Frontal cortex (tissue), 4 donors: ENCODE measurements around the gene TIAM1. TPM values are rescaled to one million over a fixed set of nuclear protein-coding genes. Genes with fewer than 3 reads are reported as not detected.

ENCODE experiments used
- DNase-seq, 2 donors: peaks; one replicate each; pipeline ENCODE4 v3.0.0; 2012; ENCODE audit warnings: low spot score in 2 of 2
- FAIRE-seq: peaks from 2 replicates; lab custom pipeline; 2012; peaks lifted over from hg19 to GRCh38; lab: Jason Lieb, UNC
- total RNA-seq: library from RNA; depleted of rRNA; stranded (reverse); fragments of >200 nt; gene quantifications from one replicate; pipeline ENCODE4 v1.2.3, GENCODE V29; 2014
- donor health status: control.
- donor health status: control.
- donor health status: control.

The TIAM1 gene
- total RNA-seq, 1 donor from 2014 or later = 26.5 TPM

GRCh38 chr21:31186916-31187315, 157.1 kb downstream of the TIAM1 start:
- DNase-seq (no peak), FAIRE-seq (no peak)

DNA sequence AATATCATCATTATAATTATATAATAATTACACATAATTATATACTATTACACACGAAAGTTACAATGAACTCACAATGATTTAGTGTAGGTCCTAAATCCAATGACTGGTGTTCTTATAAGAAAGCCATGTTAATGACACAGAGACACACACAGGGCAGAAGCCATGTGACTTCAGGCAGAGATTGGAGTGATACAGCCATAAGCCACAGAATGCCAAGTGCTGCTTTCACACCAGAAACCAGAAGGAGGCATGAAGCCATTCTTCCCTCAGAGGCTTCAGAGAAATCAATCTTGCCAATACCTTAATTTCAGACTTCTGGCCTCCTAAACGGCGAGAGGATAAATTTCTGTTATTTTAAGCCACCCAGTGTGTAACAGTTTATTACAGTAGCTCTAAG, 158.4 kb downstream of the TIAM1 start:
- no peak for DNase-seq
- no peak for FAIRE-seq

DNA sequence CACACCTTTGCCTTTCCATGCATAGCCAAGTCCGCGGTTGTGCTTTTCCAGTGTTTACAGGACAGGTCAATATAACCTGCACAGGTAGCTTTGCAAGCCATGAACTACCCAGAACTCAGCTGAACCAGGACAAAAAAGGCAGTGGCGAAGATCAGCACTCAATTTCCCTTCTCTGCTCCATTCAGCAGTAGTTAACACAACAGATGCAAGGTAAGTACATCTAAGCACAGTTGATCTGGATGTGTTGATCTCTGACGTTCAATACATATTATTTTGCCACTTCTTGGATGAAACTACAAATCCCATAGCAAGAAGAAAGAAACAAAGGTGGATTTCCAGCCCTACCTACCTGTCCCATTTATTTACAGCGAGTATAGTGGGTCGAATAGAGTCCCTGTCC, 159.2 kb downstream of the TIAM1 start:
- DNase-seq (no peak), FAIRE-seq (no peak)

DNA sequence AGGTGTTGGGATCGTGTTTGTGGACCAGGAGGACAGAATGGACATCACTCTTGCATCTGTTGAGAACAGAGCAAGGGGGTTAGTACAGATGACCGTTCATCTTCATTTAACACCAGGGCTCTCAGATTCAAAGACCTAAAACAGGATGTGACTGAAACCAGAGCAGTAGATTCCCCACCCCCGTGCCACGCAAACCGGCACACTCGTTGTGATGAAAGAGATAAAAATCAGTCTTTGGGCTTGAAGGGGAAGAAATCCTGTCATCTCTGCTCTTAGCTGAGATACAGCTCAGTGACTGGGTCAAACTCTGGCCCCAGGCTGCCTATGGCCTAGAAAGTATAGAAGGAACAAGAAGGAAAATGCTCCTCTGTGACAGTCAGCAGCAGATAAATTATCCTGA, 159.6 kb downstream of the TIAM1 start:
- DNase-seq = no peak
- no peak for FAIRE-seq

GRCh38 chr21:31182231-31183140, 161.6 kb downstream of the TIAM1 start:
- FAIRE-seq (no peak), DNase-seq (no peak)

DNA sequence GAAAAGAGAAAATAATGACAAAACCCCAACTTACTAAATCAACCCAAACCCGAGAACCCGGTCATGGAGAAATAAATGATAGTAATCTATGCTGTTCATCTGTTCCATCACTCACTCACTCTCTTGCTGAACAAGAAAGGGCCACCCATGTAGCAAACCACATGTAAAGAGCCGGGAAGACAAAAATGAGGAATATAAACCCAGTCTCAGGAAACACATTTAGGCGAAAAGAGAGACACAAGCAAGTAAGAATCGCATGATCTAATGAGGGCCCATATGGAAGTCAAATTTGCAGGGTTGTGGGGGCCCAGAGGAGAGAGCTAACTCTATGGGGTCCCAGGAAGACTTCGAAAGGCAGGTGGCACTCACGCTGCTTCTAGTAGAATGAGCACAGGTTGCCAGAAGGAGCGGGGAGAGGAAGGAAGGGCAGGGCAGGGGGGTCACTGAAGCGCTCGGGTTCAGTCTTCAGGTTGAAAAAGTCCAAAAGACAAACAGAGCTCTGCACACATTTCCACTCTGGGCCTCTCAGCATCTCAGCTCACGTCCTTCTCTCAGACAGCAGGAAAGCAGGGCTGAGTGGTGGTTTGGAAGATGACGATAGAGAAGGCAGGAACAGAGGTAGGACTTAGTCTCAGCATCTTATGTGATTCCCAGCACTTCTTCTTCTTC, 162.8 kb downstream of the TIAM1 start:
- FAIRE-seq (no peak), DNase-seq (no peak)

GRCh38 chr21:31180256-31181081, 163.6 kb downstream of the TIAM1 start:
- DNase-seq (peak; percentile 50 to 67), FAIRE-seq (peak; percentile 77)

DNA sequence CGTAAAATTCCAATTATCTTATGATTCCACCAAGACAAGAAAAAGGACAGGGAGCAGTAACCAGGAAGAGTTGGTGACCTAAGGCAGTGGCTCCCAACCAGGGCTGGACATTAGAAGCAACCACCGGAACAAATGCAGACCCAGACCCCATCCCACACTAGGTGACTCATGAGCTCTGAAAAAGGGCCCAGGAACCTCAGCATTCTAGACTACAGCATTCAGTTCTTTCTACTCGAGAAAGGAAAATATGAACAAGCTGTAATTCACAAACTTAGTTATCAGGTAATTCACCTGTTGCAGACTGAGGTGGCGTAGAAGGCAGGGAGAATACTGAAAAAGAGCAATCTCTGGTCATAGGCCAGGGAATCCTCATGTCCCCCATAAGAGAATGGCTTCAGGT, 167.3 kb downstream of the TIAM1 start:
- DNase-seq (no peak), FAIRE-seq (no peak)

GRCh38 chr21:31176080-31176551, 167.9 kb downstream of the TIAM1 start:
- FAIRE-seq (no peak), DNase-seq (no peak)

- FAIRE-seq = no peak
Measured at GRCh38 chr21:31173881-31174555, 170.0 kb downstream of the TIAM1 start.

DNA sequence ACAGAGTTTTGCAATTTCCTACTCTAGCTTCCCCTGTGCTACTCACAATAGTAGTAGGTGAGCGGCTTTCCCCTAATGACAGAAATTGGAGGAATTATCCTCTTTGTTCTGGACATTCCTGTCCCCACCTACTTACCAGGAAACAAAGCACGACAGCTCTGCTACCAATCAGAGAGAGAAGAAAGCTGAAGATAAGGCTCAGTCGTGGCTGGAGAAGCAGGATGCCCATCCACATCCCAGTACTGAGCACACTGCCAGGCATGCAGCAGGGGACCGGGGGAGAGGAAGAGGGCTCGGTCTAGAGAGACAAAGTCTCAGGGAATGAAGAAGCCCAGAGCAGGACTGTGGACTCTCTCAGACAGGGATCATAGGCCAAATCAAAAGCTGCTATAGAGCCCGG, 171.7 kb downstream of the TIAM1 start:
- FAIRE-seq (no peak), DNase-seq (no peak)

More at GRCh38 chr21:31173881-31174555, 170.0 kb downstream of the TIAM1 start:
- DNase-seq = peak in 1 of 2 donors; percentile 33

DNA sequence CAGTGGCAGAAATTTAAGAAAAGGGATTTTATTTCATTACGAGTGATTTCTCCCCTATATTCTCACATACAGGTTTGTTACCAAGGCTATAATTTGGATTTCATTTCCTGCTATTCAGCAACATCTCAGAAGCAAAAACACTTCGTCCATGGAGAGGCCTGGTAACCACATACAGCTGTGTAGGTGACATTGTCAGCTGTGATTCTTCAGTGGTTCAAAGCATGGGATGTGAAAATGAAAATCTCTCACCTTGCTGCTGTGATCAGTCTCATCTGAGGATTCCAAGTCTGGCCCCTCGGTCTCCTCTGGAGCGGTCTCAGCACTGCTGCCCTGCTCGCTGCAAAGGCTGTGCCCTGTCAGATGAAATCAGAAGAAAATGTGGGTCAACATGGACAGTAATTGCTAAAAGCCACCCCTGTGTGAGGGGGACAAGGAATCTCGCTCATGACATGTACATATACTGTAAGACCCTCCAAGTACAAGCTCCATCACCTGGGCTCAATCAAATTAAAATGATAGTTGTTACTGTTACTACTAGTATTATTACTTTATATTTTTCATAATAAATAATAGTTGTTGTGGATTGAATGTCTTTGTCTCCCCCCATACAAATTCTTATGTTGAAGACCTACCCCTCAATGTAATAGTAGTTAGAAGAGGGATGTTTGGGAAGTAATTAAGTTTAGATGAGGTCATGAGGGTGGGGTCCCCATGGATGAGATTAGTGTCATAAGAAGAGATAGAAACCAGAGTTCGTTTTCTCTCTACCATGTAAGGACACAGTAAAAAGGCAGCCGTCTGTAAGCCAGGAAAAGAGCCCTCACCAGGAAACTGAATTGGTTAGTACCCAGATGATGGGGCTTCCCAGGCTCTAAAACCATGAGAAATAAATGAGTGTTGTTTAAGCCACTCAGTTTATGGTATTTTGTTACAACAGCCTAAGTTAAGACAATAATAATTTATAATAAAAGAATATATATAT, 179.1 kb downstream of the TIAM1 start:
- FAIRE-seq (no peak), DNase-seq (no peak)

DNA sequence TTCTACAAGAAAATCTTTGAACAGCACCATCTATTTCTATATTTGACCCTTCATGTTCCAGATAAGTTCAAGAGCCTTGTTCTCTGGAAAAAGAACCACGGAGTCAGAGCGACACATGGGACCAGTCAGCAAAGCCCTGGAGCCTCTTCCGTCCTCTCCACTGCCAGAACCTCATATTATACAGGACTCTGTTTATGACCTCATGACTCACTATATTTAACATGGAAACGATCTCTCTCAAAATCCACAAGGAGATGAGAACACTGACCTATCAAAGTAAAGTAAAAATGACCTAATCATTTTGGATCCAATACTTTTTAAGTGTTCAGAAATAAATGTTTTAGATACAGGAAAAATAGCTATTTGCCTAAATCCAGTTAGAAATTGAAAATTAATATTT, 181.2 kb downstream of the TIAM1 start:
- FAIRE-seq = no peak

GRCh38 chr21:31162079-31162699, 181.9 kb downstream of the TIAM1 start:
- FAIRE-seq (no peak), DNase-seq (no peak)

More for the DNA sequence above, 181.2 kb downstream of the TIAM1 start:
- no peak for DNase-seq

- peak in 1 of 2 donors; percentile 41 for DNase-seq
- FAIRE-seq = no peak
Measured at GRCh38 chr21:31161157-31161556, 182.9 kb downstream of the TIAM1 start.

- FAIRE-seq = no peak
- DNase-seq = no peak
Measured at GRCh38 chr21:31159808-31160207, 184.3 kb downstream of the TIAM1 start.

GRCh38 chr21:31158789-31159581, 185.1 kb downstream of the TIAM1 start:
- FAIRE-seq = no peak
- peak in 1 of 2 donors; percentile 28 for DNase-seq
